CD4-positive, alpha-beta memory T cell (primary cell): ENCODE data around the gene TCN1. TPM values are rescaled to one million over a fixed set of nuclear protein-coding genes. Genes with fewer than 3 reads are reported as not detected.

Experiments
- CTCF ChIA-PET: fragments of 350-600 bp; sonication (Branson Sonifier 250); formaldehyde crosslinking; loops from one replicate; lab custom pipeline; 2021; ENCODE audit warnings: inconsistent platforms; ENCODE audit not compliant: partially characterized antibody; lab: Charles Lee
- POLR2A ChIA-PET: fragments of 350-600 bp; sonication (Branson Sonifier 250); formaldehyde crosslinking; loops from one replicate; lab custom pipeline; 2021; ENCODE audit not compliant: partially characterized antibody; lab: Charles Lee
- DNase-seq, 5 donors: peaks; one replicate each; pipeline versions ENCODE4 v3.0.0 to v3.0.0-alpha.2; 2020 to 2022; ENCODE audit warnings: mixed read lengths in 1 of 5
- H3K27ac ChIP-seq: one replicate; pipeline ENCODE4 v1.7.0; 2013; ENCODE audit warnings: low read depth, low read length
- H3K27me3 ChIP-seq: 2 replicates; pipeline ENCODE4 v1.7.0; 2013; ENCODE audit warnings: mild to moderate bottlenecking, low read length, moderate library complexity; ENCODE audit not compliant: insufficient read depth
- H3K36me3 ChIP-seq: 2 replicates; pipeline ENCODE4 v1.7.0; 2013; ENCODE audit warnings: mild to moderate bottlenecking, low read length, moderate library complexity; ENCODE audit not compliant: insufficient read depth
- H3K4me1 ChIP-seq: 2 replicates; pipeline ENCODE4 v1.7.0; 2013; ENCODE audit warnings: mild to moderate bottlenecking, low read length, moderate library complexity; ENCODE audit not compliant: insufficient read depth
- H3K4me3 ChIP-seq, 2 donors: one replicate each; pipeline ENCODE4 v1.7.0; 2013; ENCODE audit warnings: low read length in 2 of 2, mild to moderate bottlenecking in 1 of 2
- H3K9me3 ChIP-seq, 2 donors: one replicate each; pipeline ENCODE4 v1.7.0; 2013; ENCODE audit warnings: low read length in 2 of 2, control low read depth in 1 of 2; ENCODE audit not compliant: control insufficient read depth in 1 of 2
- H3K27ac Mint-ChIP-seq, 7 donors: one replicate each; pipeline ENCODE4 v1.8.0; 2020 to 2021; ENCODE audit warnings: mixed read lengths in 7 of 7, mild to moderate bottlenecking in 6 of 7, inconsistent platforms in 3 of 7, moderate library complexity in 3 of 7
- H3K27me3 Mint-ChIP-seq, 2 donors: one replicate each; pipeline ENCODE4 v1.8.0; 2020 to 2021; ENCODE audit warnings: mixed read lengths in 2 of 2
- H3K36me3 Mint-ChIP-seq, 2 donors: one replicate each; pipeline ENCODE4 v1.8.0; 2020 to 2021; ENCODE audit warnings: mixed read lengths in 2 of 2, inconsistent platforms in 1 of 2, mild to moderate bottlenecking in 1 of 2
- H3K4me1 Mint-ChIP-seq, 4 donors: one replicate each; pipeline ENCODE4 v1.8.0; 2020 to 2021; ENCODE audit warnings: mixed read lengths in 4 of 4, mild to moderate bottlenecking in 1 of 4
- H3K4me3 Mint-ChIP-seq, 8 donors: one replicate each; pipeline ENCODE4 v1.8.0; 2020 to 2021; ENCODE audit warnings: mixed read lengths in 8 of 8, mild to moderate bottlenecking in 7 of 8, moderate library complexity in 6 of 8, inconsistent platforms in 3 of 8
- H3K9me3 Mint-ChIP-seq, 8 donors: one replicate each; pipeline ENCODE4 v1.8.0; 2020 to 2021; ENCODE audit warnings: mixed read lengths in 8 of 8, mild to moderate bottlenecking in 5 of 8, inconsistent platforms in 3 of 8, moderate library complexity in 1 of 8
- intact Hi-C: fragments of 100-400 bp; cut with micrococcal nuclease; formaldehyde crosslinking; loops from one replicate; pipeline ENCODE4 v1.15.1; 2023
- polyA plus RNA-seq, 2 donors: library from polyadenylated mRNA; unstranded; fragments of 300-500 nt; fragmentation: Illumina TruSeq; gene quantifications; one replicate each; pipeline ENCODE4 v1.2.3, GENCODE V29; 2021
- total RNA-seq, 2 experiments: library from RNA; stranded (reverse); gene quantifications; one replicate each; pipeline ENCODE4 v1.2.3, GENCODE V29; 2021

TCN1 gene
- total and polyA plus RNA-seq, 4 experiments from 2014 or later: 0.38 to 0.42 TPM; not detected in 2

- peaks cover 0 to 23% of the 10 kb centered on the region in 2 donors for H3K36me3 Mint-ChIP-seq
- H3K4me1 Mint-ChIP-seq: peaks cover 14 to 32% (median 23%) of the 10 kb centered on the region in 4 donors
- Histone ChIP-seq H3K27me3 (no peaks in the 10 kb centered on the region), H3K4me3 (no peak overlapping the region), H3K36me3 (peaks cover 7% of the 10 kb centered on the region), H3K4me1 (peaks cover 23% of the 10 kb centered on the region), H3K9me3 (no peaks in the 10 kb centered on the region), H3K27ac (no peak overlapping the region)
- no peak overlapping the region for H3K4me3 Mint-ChIP-seq
- peak overlapping the region in 2 of 7 donors; percentile 18 to 78 for H3K27ac Mint-ChIP-seq
- intact Hi-C loops: no loop called here
- no peak for DNase-seq
- POLR2A ChIA-PET: interaction anchor here (1.2 kb wide), 1 partner anchor 40 kb away, joined by 3 read pairs; no protein-coding TSS in a partner anchor
- H3K27me3 Mint-ChIP-seq: peaks cover 0 to 2% of the 10 kb centered on the region in 2 donors
- CTCF ChIA-PET: no interaction called here
- H3K9me3 Mint-ChIP-seq: peaks cover 0 to 3% (median 0%) of the 10 kb centered on the region in 8 donors
These were observed 54.1 kb downstream of the TCN1 start for GRCh38 chr11:59812220-59812619.

- intact Hi-C loops: loop anchor here (1.0 to 2.0 kb wide), 3 partner anchors 56 to 196 kb away; partner anchors contain the start of genes OSBP, PATL1 and STX3
- peaks cover 14 to 32% (median 23%) of the 10 kb centered on the region in 4 donors for H3K4me1 Mint-ChIP-seq
- Histone ChIP-seq H3K9me3 (no peaks in the 10 kb centered on the region), H3K27me3 (no peaks in the 10 kb centered on the region), H3K36me3 (peaks cover 18% of the 10 kb centered on the region), H3K27ac (peak overlapping the region; percentile 71), H3K4me1 (peaks cover 23% of the 10 kb centered on the region), H3K4me3 (peak overlapping the region; percentile 44 to 91)
- peak overlapping the region; percentile 87 to 97 (median 91) for H3K27ac Mint-ChIP-seq
- H3K27me3 Mint-ChIP-seq: peaks cover 0 to 2% of the 10 kb centered on the region in 2 donors
- peaks cover 11 to 35% of the 10 kb centered on the region in 2 donors for H3K36me3 Mint-ChIP-seq
- H3K4me3 Mint-ChIP-seq: peak overlapping the region; percentile 92 to 95 (median 93)
- CTCF ChIA-PET: interaction anchor here (1.2 to 8.6 kb wide), 7 partner anchors 9 to 274 kb away, joined by 4 to 76 read pairs (median 6); partner anchors contain the start of genes PATL1 and STX3
- peaks cover 0 to 3% (median 0%) of the 10 kb centered on the region in 8 donors for H3K9me3 Mint-ChIP-seq
- DNase-seq: no peak
- POLR2A ChIA-PET: interaction anchor here (1.2 to 3.0 kb wide), 6 partner anchors 10 to 195 kb away, joined by 5 to 21 read pairs (median 9); partner anchors contain the start of genes OSBP, PATL1 and STX3
These were observed 55.4 kb downstream of the TCN1 start for GRCh38 chr11:59810911-59811259.

- H3K4me1 ChIP-seq: peaks cover 23% of the 10 kb centered on the region
- peak within 1 kb of the TSS; percentile 70 to 91 for H3K4me3 ChIP-seq
- Mint-ChIP-seq H3K9me3 (peaks cover 0 to 3% (median 0%) of the 10 kb centered on the region in 8 donors), H3K27ac (peak within 1 kb of the TSS; percentile 87 to 97 (median 91)), H3K4me1 (peaks cover 14 to 32% (median 23%) of the 10 kb centered on the region in 4 donors), H3K27me3 (peaks cover 0 to 2% of the 10 kb centered on the region in 2 donors), H3K36me3 (peaks cover 11 to 39% of the 10 kb centered on the region in 2 donors), H3K4me3 (peak within 1 kb of the TSS; percentile 92 to 95 (median 93))
- H3K27ac ChIP-seq: peak within 1 kb of the TSS; percentile 71
- H3K9me3 ChIP-seq: no peaks in the 10 kb centered on the region
- peak; percentile 84 to 91 (median 86) for DNase-seq
- intact Hi-C loops: loop anchor here (1.0 to 2.0 kb wide), 3 partner anchors 56 to 196 kb away; partner anchors contain the start of genes OSBP, PATL1 and STX3
- ChIA-PET POLR2A (interaction anchor here (0.7 to 3.0 kb wide), 8 partner anchors 10 to 666 kb away, joined by 3 to 21 read pairs (median 7); partner anchors contain the start of genes OSBP, PATL1 and STX3), CTCF (interaction anchor here (1.2 to 8.6 kb wide), 8 partner anchors 9 to 273 kb away, joined by 3 to 76 read pairs (median 6); partner anchors contain the start of genes PATL1 and STX3)
- H3K36me3 ChIP-seq: peaks cover 18% of the 10 kb centered on the region
- no peaks in the 10 kb centered on the region for H3K27me3 ChIP-seq
These were observed 55.9 kb downstream of the TCN1 start, which contains the start of gene MRPL16 for GRCh38 chr11:59810189-59810910. TSS of gene MRPL16 (minus strand) at chr11:59810778. CDS start at chr11:59810658, 120 bp downstream.

- intact Hi-C loops: no loop called here
- Histone ChIP-seq H3K27me3 (no peaks in the 10 kb centered on the region), H3K9me3 (no peaks in the 10 kb centered on the region), H3K4me3 (no peak overlapping the region), H3K36me3 (peaks cover 18% of the 10 kb centered on the region), H3K4me1 (peaks cover 19% of the 10 kb centered on the region), H3K27ac (no peak overlapping the region)
- H3K4me1 Mint-ChIP-seq: peaks cover 10 to 27% (median 18%) of the 10 kb centered on the region in 4 donors
- H3K9me3 Mint-ChIP-seq: peaks cover 0 to 3% (median 0%) of the 10 kb centered on the region in 8 donors
- peak overlapping the region in 1 of 8 donors; percentile 22 for H3K4me3 Mint-ChIP-seq
- peak overlapping the region in 3 of 7 donors; percentile 19 to 37 (median 34) for H3K27ac Mint-ChIP-seq
- POLR2A ChIA-PET: no interaction called here
- H3K27me3 Mint-ChIP-seq: no peaks in the 10 kb centered on the region
- CTCF ChIA-PET: interaction anchor here (0.6 to 8.6 kb wide), 2 partner anchors 29 to 53 kb away, joined by 3 to 76 read pairs; partner anchors contain the start of gene STX3
- H3K36me3 Mint-ChIP-seq: peaks cover 17 to 49% of the 10 kb centered on the region in 2 donors
- DNase-seq: no peak
These were observed 59.2 kb downstream of the TCN1 start for GRCh38 chr11:59807047-59807610.

DNA sequence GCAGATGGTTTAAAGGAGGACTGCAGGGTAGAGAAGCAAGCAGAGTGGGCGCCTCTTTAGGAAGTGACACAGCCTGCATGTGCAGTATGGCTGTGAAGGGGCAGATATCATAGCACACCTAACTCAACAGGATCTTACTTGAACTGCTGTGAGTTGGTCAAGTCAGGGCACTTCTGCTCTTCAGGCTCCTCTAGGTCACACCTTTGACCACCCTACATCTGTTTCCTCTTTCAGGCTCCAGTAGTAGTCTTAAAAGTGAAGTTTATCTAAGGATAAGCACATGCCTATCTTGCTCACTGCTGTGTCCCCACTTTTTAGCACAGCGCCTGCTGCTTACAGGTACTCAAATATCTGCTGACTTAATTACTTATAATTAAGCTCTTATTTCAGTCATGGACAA lies 62.2 kb downstream of the TCN1 start:
- intact Hi-C loops: no loop called here
- POLR2A ChIA-PET: interaction anchor here (1.0 kb wide), 1 partner anchor 135 kb away, joined by 3 read pairs; no protein-coding TSS in a partner anchor
- no peaks in the 10 kb centered on the region for H3K9me3 ChIP-seq
- peaks cover 18% of the 10 kb centered on the region for H3K36me3 ChIP-seq
- H3K27me3 Mint-ChIP-seq: no peaks in the 10 kb centered on the region
- no peaks in the 10 kb centered on the region for H3K9me3 Mint-ChIP-seq
- H3K4me1 ChIP-seq: peaks cover 2% of the 10 kb centered on the region
- H3K27ac Mint-ChIP-seq: no peak overlapping the region
- no peak overlapping the region for H3K4me3 Mint-ChIP-seq
- H3K36me3 Mint-ChIP-seq: peaks cover 23 to 40% of the 10 kb centered on the region in 2 donors
- H3K4me3 ChIP-seq: no peak overlapping the region
- H3K27ac ChIP-seq: no peak overlapping the region
- no peaks in the 10 kb centered on the region for H3K27me3 ChIP-seq
- DNase-seq: no peak
- peaks cover 0 to 5% (median 2%) of the 10 kb centered on the region in 4 donors for H3K4me1 Mint-ChIP-seq
- CTCF ChIA-PET: interaction anchor here (1.4 to 8.6 kb wide), 2 partner anchors 49 to 267 kb away, joined by 3 to 76 read pairs; partner anchors contain the start of gene STX3
